Dedifferentiated amniotic fluid mesenchymal stem cell (primary cell): ENCODE results near the gene TAOK1.

Experiments
- DNase-seq: peaks from one replicate; pipeline ENCODE4 v3.0.0-alpha.2; 2016; ENCODE audit errors: extremely low spot score

TAOK1 gene

DNA sequence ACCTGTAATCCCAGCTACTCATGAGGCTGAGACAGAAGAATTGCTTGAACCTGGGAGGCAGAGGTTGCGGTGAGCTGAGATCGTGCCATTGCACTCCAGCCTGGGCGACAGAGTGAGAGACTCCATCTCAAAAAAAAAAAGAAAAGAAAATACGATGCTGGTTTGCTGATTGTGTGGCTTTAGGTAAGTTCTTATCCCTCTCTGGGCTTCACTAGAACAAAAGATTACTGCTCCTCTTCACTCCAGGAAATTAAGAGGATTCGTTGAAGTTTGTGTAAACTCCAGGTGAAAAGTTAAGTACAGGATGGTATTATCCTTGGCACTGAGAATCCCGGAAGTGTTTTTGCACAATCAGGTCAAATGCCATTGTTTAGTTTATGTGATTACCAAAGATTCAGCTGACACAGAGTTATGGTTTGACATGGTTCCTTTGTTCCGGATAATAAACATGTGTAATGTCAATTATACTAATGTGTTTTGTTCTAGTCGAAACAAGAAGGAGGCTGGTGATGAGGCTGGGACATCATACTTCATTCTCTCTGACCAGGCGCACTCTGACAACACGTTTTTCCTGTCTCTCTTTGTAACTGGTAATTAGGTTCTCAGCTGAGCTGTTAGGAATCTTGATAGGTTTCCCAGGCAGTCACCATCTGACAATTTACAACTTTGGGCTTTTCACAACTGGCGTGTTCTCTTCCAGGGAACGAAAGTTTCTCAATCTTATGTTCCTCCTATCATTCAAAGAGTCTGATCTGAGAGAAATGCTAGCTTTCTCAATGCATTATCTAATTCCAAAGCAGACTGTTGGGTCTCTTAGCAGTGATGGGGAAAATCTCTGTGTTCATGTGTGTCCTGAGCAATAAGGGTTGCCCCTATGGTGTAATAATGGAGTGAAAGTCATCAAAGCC is 10.8 kb upstream of the TAOK1 start:
- no peak for DNase-seq

GRCh38 chr17:29383686-29384085 is 6.5 kb upstream of the TAOK1 start:
- DNase-seq = peak; percentile 24

- DNase-seq = no peak
Observed at GRCh38 chr17:29384901-29385300, 5.3 kb upstream of the TAOK1 start.

DNA sequence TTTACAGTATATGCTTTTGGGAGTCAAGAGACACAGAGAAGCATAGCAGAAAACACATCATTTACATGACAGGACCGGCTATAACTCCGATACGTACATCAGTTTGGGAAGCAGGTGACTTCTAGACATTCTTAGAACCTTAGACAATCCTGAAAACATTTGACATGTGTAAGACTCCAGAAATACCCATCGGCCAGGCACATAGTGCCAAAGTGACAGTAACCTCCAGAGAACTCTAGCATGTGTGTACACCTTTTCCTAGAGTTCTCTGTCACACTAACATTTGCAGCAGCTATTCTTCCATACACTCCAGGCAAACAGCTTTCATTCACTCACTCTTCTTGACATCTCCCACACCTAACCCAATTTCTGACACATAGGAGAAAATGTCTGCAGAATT is 3.4 kb upstream of the TAOK1 start:
- no peak for DNase-seq

DNA sequence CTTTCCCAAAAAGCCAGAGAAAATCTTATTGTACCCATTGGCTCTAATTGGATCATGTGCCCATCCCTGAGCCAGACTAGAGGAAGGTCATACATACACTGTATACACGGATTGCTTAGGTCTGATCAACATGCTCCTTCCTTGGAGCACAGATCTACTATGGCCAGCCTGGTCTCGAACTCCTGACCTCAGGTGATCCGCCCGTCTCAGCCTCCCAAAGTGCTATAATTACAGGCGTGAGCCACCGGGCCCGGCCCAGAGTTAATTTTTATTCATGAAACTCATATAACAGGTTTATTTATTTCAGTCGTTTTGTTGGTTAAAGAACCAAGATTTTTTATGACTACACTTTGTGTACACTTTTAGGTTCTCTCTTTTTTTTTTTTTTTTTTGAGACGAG is 1.2 kb upstream of the TAOK1 start:
- no peak for DNase-seq

GRCh38 chr17:29390851-29391631 is 878 bp downstream of the TAOK1 start:
- no peak for DNase-seq

DNA sequence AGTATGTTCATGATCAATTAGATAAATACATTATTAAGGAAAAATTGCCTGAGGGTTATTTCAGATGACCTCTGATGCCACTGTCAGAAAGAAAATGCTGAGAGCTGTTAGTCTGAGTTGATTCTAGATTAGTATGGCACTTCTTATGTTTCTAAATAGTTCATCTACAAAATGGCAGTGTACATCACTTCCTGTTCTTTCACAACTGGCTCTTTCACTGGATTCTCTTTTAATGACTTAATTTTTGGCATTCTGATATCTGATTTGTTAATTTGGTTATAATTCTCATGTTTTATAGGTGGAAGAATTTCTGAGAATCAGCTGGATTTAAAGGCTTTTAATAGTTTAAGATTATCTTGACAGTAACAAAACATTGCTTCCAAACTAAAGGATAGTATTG is 3.3 kb downstream of the TAOK1 start:
- peak; percentile 27 for DNase-seq

GRCh38 chr17:29394761-29395160 is 4.6 kb downstream of the TAOK1 start:
- DNase-seq = no peak

DNA sequence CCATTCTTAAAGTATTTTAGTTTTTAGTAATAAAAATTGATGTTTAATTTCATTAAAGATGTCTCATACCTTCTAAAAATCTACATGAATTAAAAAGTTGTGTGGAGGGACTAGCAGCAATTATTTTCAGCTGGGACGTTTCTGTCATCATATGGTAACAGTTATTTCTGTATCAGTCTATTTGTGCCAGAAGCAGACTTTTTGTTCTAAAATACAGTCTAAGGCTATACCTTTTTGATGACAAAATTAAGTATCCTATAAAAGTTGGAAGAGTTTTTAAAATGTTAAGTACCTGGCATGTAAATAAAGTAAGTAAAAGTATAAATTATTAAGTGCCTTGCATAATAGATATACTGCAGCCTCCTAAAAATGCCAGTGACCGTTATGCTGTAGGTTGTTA is 5.9 kb downstream of the TAOK1 start:
- no peak for DNase-seq

- no peak for DNase-seq
Observed at GRCh38 chr17:29399634-29400033, 9.5 kb downstream of the TAOK1 start.

- DNase-seq = no peak
Observed at GRCh38 chr17:29400818-29401217, 10.7 kb downstream of the TAOK1 start.

GRCh38 chr17:29401258-29401657 is 11.1 kb downstream of the TAOK1 start:
- no peak for DNase-seq

- DNase-seq = no peak
Observed at GRCh38 chr17:29407856-29408255, 17.7 kb downstream of the TAOK1 start.

GRCh38 chr17:29409963-29410362 is 19.8 kb downstream of the TAOK1 start:
- no peak for DNase-seq

DNA sequence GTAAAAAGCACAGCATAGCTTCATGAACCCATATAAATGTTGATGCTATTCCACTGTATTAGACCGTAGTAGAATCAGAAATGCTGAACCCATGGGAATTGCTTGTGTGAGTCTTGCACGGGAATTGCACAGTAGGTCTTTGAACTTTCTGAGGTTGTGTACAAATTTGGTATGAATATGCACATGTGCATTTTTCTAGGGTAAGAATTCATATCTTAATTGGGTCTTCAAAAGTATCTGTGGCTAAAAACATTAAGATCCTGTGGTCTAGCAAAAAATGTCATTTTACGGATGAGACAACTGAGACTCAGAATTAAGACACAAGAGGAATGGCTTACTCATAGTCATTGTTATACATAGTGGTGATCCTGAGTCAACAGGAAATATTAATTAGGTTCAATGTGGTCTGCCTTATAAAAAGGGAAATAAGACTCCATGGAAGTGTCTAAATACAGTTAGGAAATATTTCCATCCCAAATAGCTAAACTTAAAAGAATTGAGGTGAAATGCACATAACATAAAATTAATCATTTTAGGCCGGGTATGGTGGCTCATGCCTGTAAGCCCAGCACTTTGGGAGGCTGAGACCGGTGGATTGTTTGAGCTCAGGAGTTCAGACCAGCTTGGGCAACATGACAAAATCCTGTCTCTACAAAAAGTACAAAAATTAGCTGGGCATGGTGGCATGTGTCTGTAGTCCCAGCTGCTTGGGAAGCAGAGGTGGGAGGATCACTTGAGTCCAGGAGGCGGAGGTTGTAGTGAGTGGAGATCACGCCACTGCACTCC is 22.8 kb downstream of the TAOK1 start:
- DNase-seq = peak; percentile 19

DNA sequence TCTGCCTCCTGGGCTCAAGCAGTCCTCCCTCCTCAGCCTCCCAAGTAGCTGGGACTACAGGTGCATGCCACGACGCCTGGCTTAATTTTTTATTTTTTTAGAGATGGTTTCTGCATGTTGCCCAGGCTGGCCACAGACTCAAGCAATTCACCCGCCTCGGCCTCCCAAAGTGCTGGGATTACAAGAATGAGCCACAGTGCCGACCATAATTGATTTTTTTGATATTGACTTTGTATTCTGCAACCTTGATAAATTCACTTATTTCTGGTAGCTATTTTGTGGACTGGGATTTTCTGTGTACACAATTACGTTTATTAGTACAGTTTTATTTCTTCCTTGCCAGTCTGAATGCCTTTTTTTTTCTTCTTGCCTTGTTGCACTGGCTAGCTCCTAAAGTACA is 30.0 kb downstream of the TAOK1 start:
- DNase-seq = no peak

- DNase-seq = no peak
Observed at GRCh38 chr17:29430275-29430674, 40.1 kb downstream of the TAOK1 start.

- no peak for DNase-seq
Observed at GRCh38 chr17:29433541-29433940, 43.4 kb downstream of the TAOK1 start.

GRCh38 chr17:29434550-29434949 is 44.4 kb downstream of the TAOK1 start:
- no peak for DNase-seq

DNA sequence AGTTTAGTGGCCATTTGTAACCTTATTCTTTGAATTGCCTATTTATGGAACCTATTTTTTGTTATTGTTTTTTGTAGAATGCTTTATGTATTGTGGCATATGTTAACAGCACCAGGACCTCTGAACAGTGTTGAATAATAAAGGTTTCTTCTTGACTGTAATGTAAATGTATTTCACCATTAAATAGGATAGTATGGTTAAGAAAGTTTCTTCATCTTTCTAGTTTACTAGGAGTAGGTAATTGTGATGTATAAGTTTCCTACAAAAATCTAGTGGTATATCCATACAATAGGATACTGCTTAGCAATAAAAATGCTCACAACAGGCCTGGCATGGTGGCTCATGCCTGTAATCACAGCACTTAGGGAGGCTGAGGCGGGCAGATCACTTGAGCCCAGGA is 52.3 kb downstream of the TAOK1 start:
- DNase-seq = no peak

GRCh38 chr17:29443041-29443739 is 53.0 kb downstream of the TAOK1 start:
- no peak for DNase-seq

- DNase-seq = peak; percentile 62
Observed at GRCh38 chr17:29444589-29444988, 54.4 kb downstream of the TAOK1 start.
